Panc1 (cell line): ENCODE measurements around the gene WDFY2. TPM values are rescaled to one million over a fixed set of nuclear protein-coding genes. Genes with fewer than 3 reads are reported as not detected.
"Not testable (repeated sequence)": the region's sequence is repeated elsewhere in the genome, so short reads cannot be mapped to it uniquely, and the experiment has no call there.

Experiments used
- ATAC-seq: fragments of 200-7000 bp; cut with Tn5 transposase; 2 replicates; pipeline ENCODE4 v1.9.1; 2020; ENCODE audit warnings: mild to moderate bottlenecking, moderate library complexity
- BruUV-seq: library from RNA; stranded (reverse); fragments of 400-500 nt; replicated peaks from 2 replicates; lab custom pipeline; 2021; lab: Mats Ljungman, UMichigan
- CTCF ChIA-PET: fragments of 300-600 bp; sonication (Branson Sonifier 250); formaldehyde crosslinking; loops from one replicate; lab custom pipeline; 2022; ENCODE audit warnings: antibody characterized with exemption; lab: Charles Lee
- POLR2A ChIA-PET: fragments of 300-600 bp; sonication (Branson Sonifier 250); formaldehyde crosslinking; loops from one replicate; lab custom pipeline; 2022; ENCODE audit warnings: antibody characterized with exemption; lab: Charles Lee
- DNase-seq: peaks from one replicate; pipeline ENCODE4 v3.0.0-alpha.2; 2010; ENCODE audit warnings: low read depth, low spot score
- H3K27ac ChIP-seq: 2 replicates; pipeline ENCODE4 v1.5.1; 2011; ENCODE audit warnings: mild to moderate bottlenecking, low read length, inconsistent platforms
- H3K27me3 ChIP-seq: fragments of 200-500 bp; sonication (Bioruptor generic); 2 replicates; pipeline ENCODE4 v1.6.0; 2014; ENCODE audit warnings: low read length, inconsistent platforms; ENCODE audit not compliant: control insufficient read depth, insufficient read depth
- H3K36me3 ChIP-seq: fragments of 200-500 bp; sonication (Bioruptor generic); 2 replicates; pipeline ENCODE4 v1.5.1; 2014; ENCODE audit warnings: inconsistent platforms, mild to moderate bottlenecking, low read length, moderate library complexity; ENCODE audit not compliant: control insufficient read depth, insufficient read depth
- H3K4me1 ChIP-seq: 2 replicates; pipeline ENCODE4 v1.5.1; 2011; ENCODE audit warnings: inconsistent platforms, mild to moderate bottlenecking, low read length, moderate library complexity; ENCODE audit not compliant: control insufficient read depth, insufficient read depth
- H3K4me3 ChIP-seq, 2 experiments: 2 replicates each; pipeline ENCODE4 v1.5.1; 2011 to 2012; ENCODE audit warnings: low read depth in 2 of 2, low read length in 2 of 2, mild to moderate bottlenecking in 2 of 2, inconsistent platforms in 1 of 2, moderate library complexity in 1 of 2
- H3K9me3 ChIP-seq: fragments of 200-500 bp; sonication (Bioruptor generic); 2 replicates; pipeline ENCODE4 v1.5.1; 2014; ENCODE audit warnings: low read depth, mild to moderate bottlenecking, inconsistent platforms, low read length, moderate library complexity; ENCODE audit not compliant: control insufficient read depth, insufficient read depth
- CTCF ChIP-seq: fragments of 450-650 bp; IDR thresholded peaks from 2 replicates; pipeline ENCODE4 v1.5.1; 2017; ENCODE audit warnings: mild to moderate bottlenecking
- POLR2AphosphoS5 ChIP-seq: IDR thresholded peaks from 2 replicates; pipeline ENCODE4 v1.6.1; 2012; ENCODE audit warnings: mild to moderate bottlenecking, low read depth, low read length, moderate library complexity
- REST ChIP-seq, 2 experiments: IDR thresholded peaks; 2 replicates each; pipeline ENCODE4 v1.6.1; 2011 to 2012; ENCODE audit warnings: low read depth in 2 of 2, control low read depth in 1 of 2, low read length in 1 of 2, mild to moderate bottlenecking in 1 of 2, moderate library complexity in 1 of 2; ENCODE audit not compliant: insufficient read depth in 1 of 2
- SIN3A ChIP-seq: IDR thresholded peaks from 2 replicates; pipeline ENCODE4 v1.6.1; 2012; ENCODE audit warnings: low read depth, mild to moderate bottlenecking, low read length, moderate library complexity, borderline replicate concordance; ENCODE audit not compliant: insufficient read depth
- TCF7L2 ChIP-seq: IDR thresholded peaks from 2 replicates; pipeline ENCODE4 v1.6.1; 2011; ENCODE audit warnings: mild to moderate bottlenecking, low read depth, low read length, inconsistent platforms
- in situ Hi-C: cut with HindIII; loops from 2 replicates; pipeline ENCODE4 v1.10.0; 2016; ENCODE audit warnings: low sequenced_read_pairs, low pct_unique_long_range_greater_than_20kb
- intact Hi-C: fragments of 100-400 bp; cut with micrococcal nuclease; formaldehyde crosslinking; loops from one replicate; pipeline ENCODE4 v1.10.0; 2022; ENCODE audit not compliant: unreplicated experiment
- total RNA-seq: library from RNA; stranded (reverse); gene quantifications from one replicate; pipeline ENCODE4 v1.2.1, GENCODE V29; 2021; ENCODE audit not compliant: unreplicated experiment

The WDFY2 gene
- total RNA-seq, 1 experiment from 2014 or later = 7.8 TPM

GRCh38 chr13:51689663-51689996 is 105.4 kb downstream of the WDFY2 start:
- no peaks in the 10 kb centered on the region for H3K36me3 ChIP-seq
- intact Hi-C loops = no loop called here
- no peak overlapping the region for H3K27ac ChIP-seq
- no peak overlapping the region for H3K4me3 ChIP-seq
- CTCF ChIA-PET = no interaction called here
- BruUV-seq = no TSS peak
- DNase-seq (no peak), ATAC-seq (0 out of 2 replicates have a peak, but pooled peaks have one; percentile 38)
- no peaks in the 10 kb centered on the region for H3K9me3 ChIP-seq
- TF ChIP-seq POLR2AphosphoS5 (no peak), SIN3A (no peak), REST (IDR thresholded peaks at IDR 0.05; ENCODE audit: insufficient read depth in 1 of 2, low read depth in 2 of 2, low read length in 1 of 2) (no peak), TCF7L2 (no peak), CTCF (no peak)
- H3K4me1 ChIP-seq = peaks cover 14% of the 10 kb centered on the region
- H3K27me3 ChIP-seq = no peaks in the 10 kb centered on the region
- in situ Hi-C loops = no loop called here
- POLR2A ChIA-PET = no interaction called here

GRCh38 chr13:51695677-51696076 is 111.4 kb downstream of the WDFY2 start:
- H3K36me3 ChIP-seq, intact Hi-C loops, H3K27ac ChIP-seq, DNase-seq, ATAC-seq, POLR2A ChIA-PET, H3K4me1 ChIP-seq, H3K27me3 ChIP-seq, H3K4me3 ChIP-seq, CTCF ChIA-PET, H3K9me3 ChIP-seq, in situ Hi-C loops, BruUV-seq: not testable (repeated sequence)

GRCh38 chr13:51697181-51697580 is 112.9 kb downstream of the WDFY2 start:
- no peak for DNase-seq
- Histone ChIP-seq H3K4me3 (no peak overlapping the region), H3K27ac (no peak overlapping the region), H3K27me3 (no peaks in the 10 kb centered on the region), H3K36me3 (no peaks in the 10 kb centered on the region), H3K4me1 (no peaks in the 10 kb centered on the region; the same call in 1 of the 2 replicates), H3K9me3 (no peaks in the 10 kb centered on the region)
- CTCF ChIA-PET = interaction anchor here (0.7 kb wide), 1 partner anchor 54 kb away, joined by 7 read pairs; no protein-coding TSS in a partner anchor
- intact Hi-C loops = no loop called here
- no TSS peak for BruUV-seq
- in situ Hi-C loops = no loop called here
- POLR2A ChIA-PET = interaction anchor here (0.6 kb wide), 1 partner anchor 8 kb away, joined by 3 read pairs; no protein-coding TSS in a partner anchor
- no peak for ATAC-seq
- TF ChIP-seq TCF7L2 = no peak
